ENCODE data around the gene LENG8.
"Not testable (repeated sequence)": the region's sequence is repeated elsewhere in the genome, so short reads cannot be mapped to it uniquely, and the experiment has no call there.

The LENG8 gene

GRCh38 chr19:54440641-54441040 lies 8.4 kb upstream of the LENG8 start:
- no peak for DNase-seq (ENCODE audit: low spot score)

DNA sequence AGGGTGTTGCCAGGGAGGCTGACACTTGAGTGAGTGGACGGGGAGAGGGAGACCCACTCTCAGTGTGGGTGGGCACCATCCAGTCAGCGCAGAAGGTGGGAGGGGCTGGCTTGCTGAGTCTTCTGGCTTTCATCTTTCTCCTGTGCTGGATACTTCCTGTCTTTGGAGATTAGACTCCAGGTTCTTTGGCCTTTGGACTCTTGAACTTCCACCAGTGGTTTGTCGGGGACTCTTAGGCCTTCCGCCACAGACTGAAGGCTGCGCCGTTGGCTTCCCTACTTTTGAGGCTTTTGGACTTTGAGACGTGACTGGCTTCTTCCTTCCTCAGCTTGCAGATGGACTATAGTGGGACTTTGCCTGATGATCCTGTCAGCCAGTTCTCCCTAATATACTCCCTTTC lies 4.3 kb upstream of the LENG8 start:
- no peak for DNase-seq (ENCODE audit: low spot score)

DNA sequence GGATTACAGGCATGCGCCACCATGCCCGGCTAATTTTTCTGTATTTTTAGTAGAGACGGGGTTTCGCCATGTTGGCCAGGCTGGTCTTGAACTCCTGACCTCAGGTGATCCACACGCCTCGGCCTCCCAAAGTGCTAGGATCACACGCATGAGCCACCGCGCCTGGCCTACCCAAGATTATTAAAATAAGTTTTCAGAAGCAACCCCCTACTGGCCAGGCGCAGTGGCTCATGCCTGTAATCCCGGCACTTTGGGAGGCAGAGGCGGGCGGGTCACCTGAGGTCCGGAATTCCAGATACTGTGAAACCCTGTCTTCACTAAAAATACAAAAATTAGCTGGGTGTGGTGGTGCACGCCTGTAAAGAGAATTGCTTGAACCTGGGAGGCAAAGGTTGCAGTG lies 2.6 kb upstream of the LENG8 start:
- DNase-seq (ENCODE audit: low spot score) = not testable (repeated sequence)

- DNase-seq (ENCODE audit: low spot score) = peak; percentile 62
These were observed 792 bp upstream of the LENG8 start for GRCh38 chr19:54448040-54448773.

DNA sequence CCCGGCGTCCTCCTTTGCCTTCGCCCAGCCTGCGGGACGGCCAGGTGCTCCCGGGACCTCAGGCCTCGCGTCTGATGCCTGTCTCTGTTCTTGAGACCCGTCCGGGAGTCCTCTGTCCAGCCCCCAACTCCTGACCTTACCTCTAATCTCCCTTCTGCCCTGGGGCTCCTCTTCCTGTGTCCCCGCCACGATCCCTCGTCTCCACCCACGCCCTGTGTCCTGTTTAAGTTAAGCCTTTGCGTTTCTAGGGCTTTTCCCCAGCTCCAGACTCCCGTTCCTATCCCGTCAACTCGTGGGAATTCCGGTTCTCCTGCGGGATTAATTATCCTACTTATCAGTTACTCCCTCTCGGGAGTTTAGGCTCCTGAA lies 686 bp downstream of the LENG8 start:
- DNase-seq (ENCODE audit: low spot score) = no peak

DNA sequence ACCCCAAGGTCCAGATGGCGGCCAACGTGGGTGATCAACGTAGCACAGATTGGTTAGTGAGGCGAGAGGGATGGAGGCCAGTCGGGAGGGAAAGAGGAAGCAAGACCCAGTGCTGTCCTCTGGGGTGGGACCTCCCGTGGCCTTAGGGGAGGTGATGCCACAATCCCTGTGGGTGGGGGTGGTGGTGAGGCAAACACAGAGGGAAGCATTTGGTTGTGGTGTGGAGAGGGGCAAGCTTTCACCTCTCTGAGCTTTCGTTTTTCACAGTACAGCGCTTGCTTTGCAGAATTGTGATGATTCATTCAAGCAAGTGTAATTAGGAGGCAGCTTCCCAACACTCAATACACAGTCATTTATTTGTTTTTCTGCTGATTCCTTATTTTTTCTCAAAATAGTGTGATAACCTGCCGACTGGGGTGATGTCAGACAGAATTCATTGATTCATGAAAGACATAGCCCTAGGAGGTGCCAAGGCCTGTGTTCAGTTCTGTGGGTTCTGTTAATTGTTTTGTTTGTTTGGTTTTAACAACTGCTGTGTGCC lies 2.4 kb downstream of the LENG8 start:
- DNase-seq (ENCODE audit: low spot score) = no peak

- DNase-seq (ENCODE audit: low spot score) = no peak
These were observed 3.0 kb downstream of the LENG8 start for GRCh38 chr19:54451997-54452396.

DNA sequence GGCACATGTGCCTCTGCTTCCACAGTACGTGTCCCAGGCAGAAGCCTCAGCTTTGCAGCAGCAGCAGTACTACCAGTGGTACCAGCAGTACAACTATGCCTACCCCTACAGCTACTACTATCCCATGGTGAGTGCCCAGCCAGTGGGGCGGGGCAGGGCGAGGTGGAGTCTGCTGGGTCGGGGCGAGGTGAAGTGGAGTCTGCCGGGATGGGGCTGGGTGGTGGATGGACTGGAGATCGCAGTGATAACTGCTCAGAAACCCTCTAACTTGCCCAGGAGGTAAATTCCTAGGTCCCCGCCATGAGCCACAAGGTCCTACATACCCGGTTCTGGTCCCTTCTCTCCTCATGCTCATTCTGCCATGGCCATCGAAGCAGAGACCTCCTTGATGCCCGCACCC lies 3.6 kb downstream of the LENG8 start:
- no peak for DNase-seq (ENCODE audit: low spot score)

DNA sequence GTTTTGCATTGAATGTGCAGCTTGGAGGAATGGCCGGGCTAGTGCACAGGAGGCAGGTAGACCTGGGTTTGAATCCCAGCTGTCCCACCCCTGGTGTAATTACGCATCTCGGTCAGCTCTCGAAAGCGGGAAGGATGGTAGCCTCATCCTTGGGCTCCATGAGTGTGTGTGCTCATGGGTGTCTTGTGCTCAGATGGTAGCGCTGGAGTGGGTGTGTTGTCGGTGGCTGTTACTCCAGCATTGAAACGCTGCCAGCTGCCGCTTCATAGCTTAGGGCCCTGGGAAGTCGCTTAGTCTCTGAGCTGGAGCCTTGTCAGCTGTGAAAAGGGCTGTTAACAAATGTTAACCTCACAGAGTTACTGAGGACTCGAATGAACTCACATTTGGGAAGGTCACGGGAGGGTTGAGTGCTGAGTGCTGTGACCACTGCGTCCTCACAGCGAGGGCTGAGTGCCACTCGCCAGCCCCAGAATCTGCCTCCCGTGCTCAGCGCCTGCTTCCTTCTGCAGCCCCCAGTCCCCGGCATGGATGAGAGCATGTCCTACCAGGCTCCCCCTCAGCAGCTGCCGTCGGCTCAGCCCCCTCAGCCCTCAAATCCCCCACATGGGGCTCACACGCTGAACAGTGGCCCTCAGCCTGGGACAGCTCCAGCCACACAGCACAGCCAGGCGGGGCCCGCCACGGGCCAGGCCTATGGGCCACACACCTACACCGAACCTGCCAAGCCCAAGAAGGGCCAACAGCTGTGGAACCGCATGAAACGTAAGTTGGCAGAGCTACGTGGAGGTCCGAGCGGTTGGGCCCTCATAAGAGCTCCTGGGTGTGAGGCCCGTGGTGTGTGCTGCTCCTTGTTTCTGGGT lies 5.2 kb downstream of the LENG8 start:
- no peak for DNase-seq (ENCODE audit: low spot score)

- no peak for DNase-seq (ENCODE audit: low spot score)
These were observed 6.0 kb downstream of the LENG8 start for GRCh38 chr19:54454781-54455675.

- no peak for DNase-seq (ENCODE audit: low spot score)
These were observed 6.9 kb downstream of the LENG8 start for GRCh38 chr19:54455786-54456422.

DNA sequence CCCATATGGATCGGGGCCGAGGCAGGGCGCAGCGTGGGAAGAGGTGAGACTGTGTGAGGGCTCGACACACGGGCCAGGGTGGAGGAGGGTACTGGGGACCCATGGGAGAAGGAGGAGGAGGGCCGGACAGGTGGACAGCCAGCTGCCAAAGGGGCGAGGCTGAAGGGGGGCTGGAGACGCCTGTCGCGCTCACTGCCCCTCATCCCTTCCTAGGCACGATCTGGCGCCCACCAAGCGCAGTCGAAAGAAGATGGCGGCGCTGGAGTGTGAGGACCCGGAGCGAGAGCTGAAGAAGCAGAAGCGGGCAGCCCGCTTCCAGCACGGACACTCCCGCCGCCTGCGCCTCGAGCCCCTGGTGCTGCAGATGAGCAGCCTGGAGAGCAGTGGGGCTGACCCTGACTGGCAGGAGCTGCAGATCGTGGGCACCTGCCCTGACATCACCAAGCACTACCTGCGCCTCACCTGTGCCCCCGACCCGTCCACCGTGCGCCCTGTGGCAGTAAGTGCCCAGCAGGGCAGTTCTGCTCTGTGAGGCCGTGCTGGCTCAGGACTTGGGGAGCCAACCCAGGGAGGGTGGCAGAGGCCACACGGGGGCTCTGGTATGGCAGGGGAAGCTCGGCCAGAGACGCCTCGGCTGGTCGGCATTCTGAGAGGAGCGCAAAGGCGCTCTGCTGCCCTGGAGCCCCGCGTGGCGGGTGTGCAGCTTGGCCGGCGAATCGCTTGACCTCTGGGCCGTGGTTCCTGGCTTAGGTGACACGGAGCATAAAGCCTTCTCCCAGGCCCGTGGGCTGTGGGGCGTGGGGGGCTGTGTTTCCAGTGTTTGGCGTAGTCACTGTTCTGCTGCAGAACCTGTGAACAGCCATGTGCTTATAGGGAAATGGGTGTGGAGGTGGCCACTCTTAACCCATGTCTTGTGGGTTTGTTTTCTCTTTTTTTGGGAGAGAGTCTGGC lies 7.7 kb downstream of the LENG8 start:
- no peak for DNase-seq (ENCODE audit: low spot score)

- no peak for DNase-seq (ENCODE audit: low spot score)
These were observed 9.0 kb downstream of the LENG8 start for GRCh38 chr19:54457773-54458647.

DNA sequence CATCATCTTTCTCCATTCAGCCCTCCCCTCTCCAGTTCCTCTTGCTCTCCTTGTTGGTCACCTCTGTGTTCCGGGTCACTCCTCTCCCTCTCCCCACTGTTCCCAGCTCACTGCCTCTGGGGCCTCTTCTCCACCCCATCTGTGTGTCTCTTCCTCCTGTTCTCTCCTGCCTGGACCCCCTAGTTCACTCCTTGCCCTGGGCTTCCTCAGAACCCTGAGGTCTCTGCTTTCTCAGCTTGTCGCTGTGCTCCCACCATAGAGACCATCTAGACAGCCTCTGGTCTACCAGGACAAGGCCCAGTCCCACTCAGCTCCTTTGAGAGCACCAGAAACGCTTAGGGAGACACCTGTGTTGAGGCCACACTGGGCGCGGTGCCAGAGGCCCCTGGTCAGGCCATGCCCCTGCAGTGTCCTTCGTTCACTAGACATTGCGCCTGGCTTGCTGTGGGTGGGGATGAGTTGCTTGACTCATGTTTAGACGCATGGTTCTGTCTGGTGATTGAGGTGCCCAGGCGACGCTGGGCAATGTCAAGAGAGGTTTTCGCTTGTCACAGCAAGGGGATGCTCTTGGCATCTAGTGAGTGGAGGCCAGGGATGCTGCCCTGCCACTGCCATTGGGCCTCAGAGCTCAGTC lies 9.8 kb downstream of the LENG8 start:
- DNase-seq (ENCODE audit: low spot score) = no peak

GRCh38 chr19:54459282-54460229 lies 10.6 kb downstream of the LENG8 start:
- no peak for DNase-seq (ENCODE audit: low spot score)

DNA sequence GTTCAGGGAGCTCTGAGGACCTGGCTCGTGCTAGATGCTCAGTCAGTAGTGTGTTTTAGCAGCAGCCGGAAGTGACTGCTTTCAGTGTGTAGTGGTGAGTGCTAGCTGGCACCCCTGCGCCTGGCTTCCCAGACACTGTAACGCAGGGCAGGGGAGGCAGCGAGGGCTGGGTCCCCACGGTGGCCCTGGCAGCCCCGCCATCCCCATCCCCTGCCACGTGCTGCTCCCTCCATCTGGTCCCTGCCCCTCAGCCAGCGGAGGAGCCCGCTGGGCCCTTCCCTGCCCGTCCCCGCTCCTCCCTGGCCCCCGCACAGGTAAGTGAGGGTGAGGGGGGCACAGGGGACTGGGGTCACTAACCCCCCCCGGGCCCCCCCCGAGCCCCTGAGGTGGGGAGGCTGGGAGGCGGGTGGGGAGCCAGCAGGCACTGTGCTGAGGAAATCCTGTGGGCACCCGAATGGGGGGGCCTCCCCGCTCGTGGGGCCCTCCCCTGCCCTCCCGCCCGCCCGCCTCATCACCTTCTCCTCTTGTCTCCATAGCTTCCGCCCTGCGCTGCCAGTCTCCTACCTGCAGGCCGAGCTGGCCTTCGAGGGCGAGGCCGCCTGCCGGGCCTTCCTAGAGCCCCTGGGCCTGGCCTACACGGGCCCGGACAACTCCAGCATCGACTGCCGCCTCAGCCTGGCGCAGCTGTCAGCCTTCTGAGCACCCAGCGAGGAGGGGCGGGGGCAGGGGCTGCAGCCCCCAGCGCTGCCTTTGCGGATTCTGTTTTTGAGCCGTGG lies 11.4 kb downstream of the LENG8 start:
- DNase-seq (ENCODE audit: low spot score) = no peak

DNA sequence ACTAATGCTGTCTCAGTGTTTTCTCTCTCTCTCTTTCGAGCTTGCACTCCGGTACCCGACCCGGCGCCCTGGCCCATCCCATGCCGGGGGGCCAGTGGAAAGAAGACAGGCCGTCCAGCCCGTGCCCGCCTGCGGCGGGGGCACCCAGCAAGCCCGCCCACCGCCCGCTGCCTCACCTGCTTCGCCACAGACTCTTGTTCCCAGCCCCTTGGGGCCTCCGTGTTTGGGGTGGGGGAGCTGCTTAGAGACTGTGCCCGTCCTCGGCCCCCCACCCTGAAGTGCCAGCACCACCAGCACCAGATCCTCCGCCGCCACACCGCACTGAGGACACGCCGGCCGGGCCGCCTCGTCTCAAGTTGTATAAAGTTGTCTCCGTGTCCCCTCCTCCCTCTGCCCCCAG lies 12.2 kb downstream of the LENG8 start:
- DNase-seq (ENCODE audit: low spot score) = no peak
